GM23338 (cell line): Measurements from ENCODE around the gene TOX4.

Source experiments
- EZH2 ChIP-seq: fragments of 200-600 bp; sonication (generic); IDR thresholded peaks from one replicate; pipeline ENCODE4 v1.8.0; 2017; ENCODE audit warnings: antibody characterized with exemption, mild to moderate bottlenecking, low read depth; ENCODE audit not compliant: unreplicated experiment
- POLR2AphosphoS5 ChIP-seq: IDR thresholded peaks from 2 replicates; pipeline ENCODE4 v1.6.1; 2016; ENCODE audit warnings: antibody characterized with exemption, low read depth
- STAT1 ChIP-seq: IDR thresholded peaks from one replicate; pipeline ENCODE4 v1.6.1; 2016; ENCODE audit warnings: antibody characterized with exemption; ENCODE audit not compliant: unreplicated experiment
- ZNF114 ChIP-seq: fragments of 250-450 bp; sonication (Bioruptor Pico); IDR thresholded peaks from 2 replicates; pipeline ENCODE4 v1.5.0; 2020; ENCODE audit warnings: mild to moderate bottlenecking, moderate library complexity
- TF ChIP-seq, protein P1 (sequence below), 2 experiments: fragments of 200-600 bp in 1 of 2; sonication (generic) in 1 of 2; conservative IDR thresholded peaks; 2 replicates each; pipeline versions ENCODE4 v1.5.1 to v1.6.1; 2016 to 2017; ENCODE audit warnings: antibody characterized with exemption in 2 of 2, low read depth in 2 of 2, mild to moderate bottlenecking in 2 of 2, moderate library complexity in 1 of 2
- TF ChIP-seq, protein P2 (sequence below): IDR thresholded peaks from one replicate; pipeline ENCODE4 v1.6.1; 2018; ENCODE audit warnings: antibody characterized with exemption; ENCODE audit not compliant: unreplicated experiment

GRCh38 chr14:21503376-21503775, 26.4 kb downstream of the TOX4 start:
- TF ChIP-seq, protein P1, sequence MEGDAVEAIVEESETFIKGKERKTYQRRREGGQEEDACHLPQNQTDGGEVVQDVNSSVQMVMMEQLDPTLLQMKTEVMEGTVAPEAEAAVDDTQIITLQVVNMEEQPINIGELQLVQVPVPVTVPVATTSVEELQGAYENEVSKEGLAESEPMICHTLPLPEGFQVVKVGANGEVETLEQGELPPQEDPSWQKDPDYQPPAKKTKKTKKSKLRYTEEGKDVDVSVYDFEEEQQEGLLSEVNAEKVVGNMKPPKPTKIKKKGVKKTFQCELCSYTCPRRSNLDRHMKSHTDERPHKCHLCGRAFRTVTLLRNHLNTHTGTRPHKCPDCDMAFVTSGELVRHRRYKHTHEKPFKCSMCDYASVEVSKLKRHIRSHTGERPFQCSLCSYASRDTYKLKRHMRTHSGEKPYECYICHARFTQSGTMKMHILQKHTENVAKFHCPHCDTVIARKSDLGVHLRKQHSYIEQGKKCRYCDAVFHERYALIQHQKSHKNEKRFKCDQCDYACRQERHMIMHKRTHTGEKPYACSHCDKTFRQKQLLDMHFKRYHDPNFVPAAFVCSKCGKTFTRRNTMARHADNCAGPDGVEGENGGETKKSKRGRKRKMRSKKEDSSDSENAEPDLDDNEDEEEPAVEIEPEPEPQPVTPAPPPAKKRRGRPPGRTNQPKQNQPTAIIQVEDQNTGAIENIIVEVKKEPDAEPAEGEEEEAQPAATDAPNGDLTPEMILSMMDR (conservative IDR thresholded peaks at IDR 0.05; ENCODE audit: low read depth in 2 of 2) = no peak
- TF ChIP-seq, protein P2, sequence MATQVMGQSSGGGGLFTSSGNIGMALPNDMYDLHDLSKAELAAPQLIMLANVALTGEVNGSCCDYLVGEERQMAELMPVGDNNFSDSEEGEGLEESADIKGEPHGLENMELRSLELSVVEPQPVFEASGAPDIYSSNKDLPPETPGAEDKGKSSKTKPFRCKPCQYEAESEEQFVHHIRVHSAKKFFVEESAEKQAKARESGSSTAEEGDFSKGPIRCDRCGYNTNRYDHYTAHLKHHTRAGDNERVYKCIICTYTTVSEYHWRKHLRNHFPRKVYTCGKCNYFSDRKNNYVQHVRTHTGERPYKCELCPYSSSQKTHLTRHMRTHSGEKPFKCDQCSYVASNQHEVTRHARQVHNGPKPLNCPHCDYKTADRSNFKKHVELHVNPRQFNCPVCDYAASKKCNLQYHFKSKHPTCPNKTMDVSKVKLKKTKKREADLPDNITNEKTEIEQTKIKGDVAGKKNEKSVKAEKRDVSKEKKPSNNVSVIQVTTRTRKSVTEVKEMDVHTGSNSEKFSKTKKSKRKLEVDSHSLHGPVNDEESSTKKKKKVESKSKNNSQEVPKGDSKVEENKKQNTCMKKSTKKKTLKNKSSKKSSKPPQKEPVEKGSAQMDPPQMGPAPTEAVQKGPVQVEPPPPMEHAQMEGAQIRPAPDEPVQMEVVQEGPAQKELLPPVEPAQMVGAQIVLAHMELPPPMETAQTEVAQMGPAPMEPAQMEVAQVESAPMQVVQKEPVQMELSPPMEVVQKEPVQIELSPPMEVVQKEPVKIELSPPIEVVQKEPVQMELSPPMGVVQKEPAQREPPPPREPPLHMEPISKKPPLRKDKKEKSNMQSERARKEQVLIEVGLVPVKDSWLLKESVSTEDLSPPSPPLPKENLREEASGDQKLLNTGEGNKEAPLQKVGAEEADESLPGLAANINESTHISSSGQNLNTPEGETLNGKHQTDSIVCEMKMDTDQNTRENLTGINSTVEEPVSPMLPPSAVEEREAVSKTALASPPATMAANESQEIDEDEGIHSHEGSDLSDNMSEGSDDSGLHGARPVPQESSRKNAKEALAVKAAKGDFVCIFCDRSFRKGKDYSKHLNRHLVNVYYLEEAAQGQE = no peak
- no peak for TF ChIP-seq ZNF114 (CRISPR knock-in tag)
- TF ChIP-seq STAT1 = no peak
- no peak for TF ChIP-seq EZH2
- TF ChIP-seq POLR2AphosphoS5 = no peak
